HFFc6 (cell line): ENCODE results near the gene MCAT. TPM values are rescaled to one million over a fixed set of nuclear protein-coding genes. Genes with fewer than 3 reads are reported as not detected.

ENCODE experiments used
- DNase-seq: peaks from one replicate; pipeline ENCODE4 v3.0.0-alpha.2; 2018
- H3K27ac Mint-ChIP-seq: 2 replicates; pipeline ENCODE4 v1.8.0; 2020; ENCODE audit warnings: mild to moderate bottlenecking, mixed read lengths
- H3K27me3 Mint-ChIP-seq: 2 replicates; pipeline ENCODE4 v1.8.0; 2021; ENCODE audit warnings: mild to moderate bottlenecking, moderate library complexity, mixed read lengths; ENCODE audit not compliant: insufficient read depth
- H3K36me3 Mint-ChIP-seq: 2 replicates; pipeline ENCODE4 v1.8.0; 2021; ENCODE audit warnings: low read depth, mixed read lengths
- H3K4me1 Mint-ChIP-seq: 2 replicates; pipeline ENCODE4 v1.8.0; 2020; ENCODE audit warnings: low read depth, mixed read lengths
- H3K4me3 Mint-ChIP-seq: 2 replicates; pipeline ENCODE4 v1.8.0; 2020; ENCODE audit warnings: mild to moderate bottlenecking, moderate library complexity, mixed read lengths
- H3K9me3 Mint-ChIP-seq: 2 replicates; pipeline ENCODE4 v1.8.0; 2020; ENCODE audit warnings: mild to moderate bottlenecking, mixed read lengths
- total RNA-seq, 6 experiments: library from RNA; stranded (reverse); fragmentation: NEBNext Ultra II Directional; extraction: Animal tissue kit (Norgen Biotek cat#: 25700); gene quantifications; 2 replicates in 1 of 6; 3 replicates in 5 of 6; pipeline ENCODE4 v1.2.3, GENCODE V29; 2021
- TF ChIP-seq, protein P1 (sequence below): fragments of 200-600 bp; sonication (generic); IDR thresholded peaks from 2 replicates; pipeline ENCODE4 v1.5.0; 2021; ENCODE audit warnings: antibody characterized with exemption, mild to moderate bottlenecking

The MCAT gene
- total RNA-seq, 6 experiments from 2014 or later, result 15.1 to 16.6 (median 15.6) TPM

DNA sequence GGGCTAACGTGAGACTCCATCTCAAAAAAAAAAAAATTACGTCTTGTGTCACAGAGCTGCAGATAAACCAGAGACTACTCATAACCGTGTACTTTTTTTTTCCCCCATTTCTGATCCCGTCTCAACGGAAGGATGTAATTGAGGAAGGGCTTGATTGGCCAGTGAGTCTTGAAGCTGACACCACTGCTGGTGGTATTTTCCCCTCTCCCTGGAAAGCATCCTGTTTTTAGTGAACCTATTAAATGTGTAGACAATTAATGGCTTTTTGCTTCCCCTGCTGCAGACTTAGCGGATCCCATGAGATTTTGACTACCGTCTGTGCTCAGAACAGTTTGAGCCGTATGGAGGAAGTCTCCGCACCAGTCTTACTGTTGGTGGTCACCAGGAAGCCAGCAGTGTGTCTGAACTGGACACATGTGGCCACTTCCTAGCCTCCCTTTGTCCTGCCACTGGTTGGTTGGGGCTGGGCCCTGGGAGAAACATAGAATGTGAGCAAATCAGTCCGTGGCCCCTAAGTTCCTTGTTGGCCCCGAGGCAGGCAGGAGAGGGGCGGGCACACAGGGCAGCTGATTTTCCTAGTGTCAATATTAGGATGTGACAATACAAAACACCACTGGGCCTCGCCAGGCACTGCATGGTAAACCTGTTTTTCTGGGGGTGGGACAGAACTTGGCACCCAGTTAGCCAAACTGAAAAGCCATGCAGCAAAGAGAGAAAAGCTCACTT lies 29.5 kb downstream of the MCAT start:
- Mint-ChIP-seq H3K27me3 (peaks cover 36% of the 10 kb centered on the region), H3K4me1 (no peaks in the 10 kb centered on the region), H3K4me3 (no peak overlapping the region), H3K36me3 (no peaks in the 10 kb centered on the region), H3K27ac (no peak overlapping the region), H3K9me3 (no peaks in the 10 kb centered on the region)
- DNase-seq, result no peak
- TF ChIP-seq, protein P1, sequence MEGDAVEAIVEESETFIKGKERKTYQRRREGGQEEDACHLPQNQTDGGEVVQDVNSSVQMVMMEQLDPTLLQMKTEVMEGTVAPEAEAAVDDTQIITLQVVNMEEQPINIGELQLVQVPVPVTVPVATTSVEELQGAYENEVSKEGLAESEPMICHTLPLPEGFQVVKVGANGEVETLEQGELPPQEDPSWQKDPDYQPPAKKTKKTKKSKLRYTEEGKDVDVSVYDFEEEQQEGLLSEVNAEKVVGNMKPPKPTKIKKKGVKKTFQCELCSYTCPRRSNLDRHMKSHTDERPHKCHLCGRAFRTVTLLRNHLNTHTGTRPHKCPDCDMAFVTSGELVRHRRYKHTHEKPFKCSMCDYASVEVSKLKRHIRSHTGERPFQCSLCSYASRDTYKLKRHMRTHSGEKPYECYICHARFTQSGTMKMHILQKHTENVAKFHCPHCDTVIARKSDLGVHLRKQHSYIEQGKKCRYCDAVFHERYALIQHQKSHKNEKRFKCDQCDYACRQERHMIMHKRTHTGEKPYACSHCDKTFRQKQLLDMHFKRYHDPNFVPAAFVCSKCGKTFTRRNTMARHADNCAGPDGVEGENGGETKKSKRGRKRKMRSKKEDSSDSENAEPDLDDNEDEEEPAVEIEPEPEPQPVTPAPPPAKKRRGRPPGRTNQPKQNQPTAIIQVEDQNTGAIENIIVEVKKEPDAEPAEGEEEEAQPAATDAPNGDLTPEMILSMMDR, result no peak

DNA sequence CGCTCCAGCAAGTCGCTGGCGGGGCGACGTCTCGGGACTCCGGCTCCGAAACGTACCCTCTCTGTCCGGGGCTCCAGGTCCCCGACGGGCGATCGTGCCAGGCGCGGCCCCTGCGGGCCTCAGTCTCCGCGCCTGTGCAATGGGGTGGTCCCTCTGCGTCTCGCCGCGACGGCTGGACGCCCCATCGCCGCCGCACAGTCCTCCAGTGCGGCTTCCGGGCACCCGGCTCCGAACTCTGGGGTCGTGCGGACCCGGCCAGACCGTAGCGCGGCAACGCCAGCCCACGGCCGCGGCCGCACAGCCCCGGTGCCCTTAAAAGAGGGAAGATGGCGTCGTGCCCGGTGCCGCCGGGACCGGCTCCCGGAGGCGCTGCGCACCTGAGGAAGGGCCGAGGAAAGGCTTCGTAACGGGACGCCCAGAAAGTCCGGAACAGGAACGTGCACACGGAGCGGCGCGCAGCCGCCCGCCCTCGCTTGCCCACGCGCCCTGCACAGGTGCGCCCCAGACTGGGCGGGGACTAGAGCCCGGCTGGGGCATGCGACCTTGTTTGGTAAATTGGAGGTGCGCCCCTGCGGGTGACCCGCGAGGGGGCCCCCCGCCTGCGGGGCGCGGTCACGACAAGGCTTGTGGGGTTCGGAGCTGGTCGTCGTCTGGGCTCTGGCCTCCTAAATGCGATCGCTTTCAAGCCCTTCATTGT lies 32.1 kb downstream of the MCAT start:
- H3K36me3 Mint-ChIP-seq, result no peaks in the 10 kb centered on the region
- no peaks in the 10 kb centered on the region for H3K9me3 Mint-ChIP-seq
- peaks cover 37% of the 10 kb centered on the region for H3K27me3 Mint-ChIP-seq

DNA sequence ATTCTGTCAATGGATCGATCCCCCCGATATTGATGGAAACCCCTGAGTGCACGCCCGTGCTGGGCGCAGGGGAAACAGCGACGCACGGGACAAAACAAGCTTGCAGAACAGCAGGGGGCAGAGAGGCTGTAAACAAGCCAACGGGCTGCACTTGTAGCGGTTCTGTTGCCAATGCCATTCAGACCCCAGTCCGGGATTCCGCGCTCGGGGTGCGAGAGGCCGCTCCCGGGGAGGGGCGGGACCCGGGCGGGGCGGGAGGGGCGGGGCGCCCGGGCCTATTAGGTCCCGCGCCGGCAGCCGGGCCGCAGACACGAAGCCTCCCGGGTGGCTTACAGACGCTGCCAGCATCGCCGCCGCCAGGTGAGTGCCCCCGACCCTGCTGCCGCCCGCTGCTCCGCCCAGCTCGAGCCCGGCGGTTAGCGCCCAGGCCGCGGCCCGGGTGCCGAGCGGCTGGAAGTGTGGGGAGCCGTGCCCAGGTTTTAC lies 32.7 kb downstream of the MCAT start, which contains the start of gene BIK:
Gene BIK (plus strand): TSS at position 307 of the 483 bp plus-strand sequence. CDS start 13,273 bp downstream, outside the sequence.
- DNase-seq, result no peak
- TF ChIP-seq, protein P1, result peak; percentile 39; the same call in 1 of the 2 replicates
- H3K9me3 Mint-ChIP-seq, result no peaks in the 10 kb centered on the region
- no peaks in the 10 kb centered on the region for H3K36me3 Mint-ChIP-seq
- H3K27me3 Mint-ChIP-seq, result peaks cover 32% of the 10 kb centered on the region
- H3K4me1 Mint-ChIP-seq, result no peaks in the 10 kb centered on the region
- no peak within 1 kb of the TSS for H3K27ac Mint-ChIP-seq
- peak within 1 kb of the TSS; percentile 76 for H3K4me3 Mint-ChIP-seq

More for the DNA sequence above, 32.1 kb downstream of the MCAT start:
- peak overlapping the region; percentile 61; the same call in 1 of the 2 replicates for H3K4me3 Mint-ChIP-seq
- no peak overlapping the region for H3K27ac Mint-ChIP-seq
- TF ChIP-seq, protein P1, result no peak
- no peaks in the 10 kb centered on the region for H3K4me1 Mint-ChIP-seq
- no peak for DNase-seq

DNA sequence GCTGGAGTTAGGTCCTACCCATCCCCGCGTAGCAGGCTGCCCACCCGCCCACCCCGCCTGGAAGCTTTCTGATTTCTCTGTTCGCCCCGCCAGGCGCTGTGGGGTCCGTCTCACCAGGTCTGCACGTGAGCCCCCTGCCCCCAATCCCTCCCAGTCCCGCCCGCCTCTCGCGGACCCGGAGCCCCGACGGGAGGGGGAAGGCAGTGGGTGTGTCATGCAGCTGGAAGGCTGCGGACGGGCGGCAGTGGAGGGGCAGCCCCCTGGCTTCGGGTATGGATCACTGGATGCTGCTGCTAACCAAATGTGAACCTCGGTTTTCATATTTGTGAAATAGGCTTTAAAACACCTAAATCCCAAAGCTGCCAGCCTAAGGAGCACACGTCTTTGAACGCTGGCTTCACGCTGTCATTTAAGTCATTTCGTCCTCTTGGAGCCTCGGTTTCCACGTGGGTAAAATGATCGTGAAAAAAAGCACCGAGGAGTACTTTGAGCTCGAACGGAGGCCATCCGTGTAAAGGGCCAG lies 33.2 kb downstream of the MCAT start:
- TF ChIP-seq, protein P1, result no peak
- DNase-seq, result no peak
- Mint-ChIP-seq H3K4me1 (no peaks in the 10 kb centered on the region), H3K27me3 (peaks cover 32% of the 10 kb centered on the region), H3K27ac (no peak overlapping the region), H3K4me3 (peak overlapping the region; percentile 76), H3K36me3 (no peaks in the 10 kb centered on the region), H3K9me3 (no peaks in the 10 kb centered on the region)

DNA sequence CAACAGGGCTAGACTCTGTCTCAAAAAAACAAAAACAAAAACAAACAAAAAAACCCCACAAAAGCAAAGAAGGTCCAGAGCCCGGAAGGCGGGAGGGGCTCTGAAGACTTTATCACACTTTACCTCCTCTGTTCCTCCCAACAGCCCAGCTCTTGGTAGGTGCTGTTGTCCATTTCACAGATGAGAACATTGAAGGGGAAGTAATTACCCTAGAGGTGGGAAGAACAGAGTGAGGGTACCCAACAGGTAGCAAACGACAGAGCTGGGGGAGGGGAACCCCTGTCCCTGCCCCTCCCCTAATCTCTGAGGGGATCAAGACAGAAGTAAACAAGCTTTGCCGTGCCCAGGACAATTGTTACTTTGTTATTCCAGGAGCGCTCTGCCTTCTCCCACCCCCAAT lies 33.7 kb downstream of the MCAT start:
- Mint-ChIP-seq H3K36me3 (no peaks in the 10 kb centered on the region), H3K9me3 (no peaks in the 10 kb centered on the region), H3K27me3 (peaks cover 32% of the 10 kb centered on the region), H3K4me3 (no peak overlapping the region), H3K27ac (no peak overlapping the region), H3K4me1 (no peaks in the 10 kb centered on the region)
- TF ChIP-seq, protein P1, result no peak
- DNase-seq, result no peak
